GM23338 (cell line): ENCODE measurements around the gene ANO1. TPM values are rescaled to one million over a fixed set of nuclear protein-coding genes. Genes with fewer than 3 reads are reported as not detected.

Source experiments
- POLR2AphosphoS5 ChIP-seq: IDR thresholded peaks from 2 replicates; pipeline ENCODE4 v1.6.1; 2016; ENCODE audit warnings: antibody characterized with exemption, low read depth
- ZNF114 ChIP-seq: fragments of 250-450 bp; sonication (Bioruptor Pico); IDR thresholded peaks from 2 replicates; pipeline ENCODE4 v1.5.0; 2020; ENCODE audit warnings: mild to moderate bottlenecking, moderate library complexity
- ZNF331 ChIP-seq: fragments of 250-450 bp; sonication (Bioruptor Pico); IDR thresholded peaks from 2 replicates; pipeline ENCODE4 v1.5.0; 2020; ENCODE audit warnings: low read depth, mild to moderate bottlenecking, moderate library complexity
- polyA plus RNA-seq: library from polyadenylated mRNA; unstranded; fragments of >200 nt; fragmentation: Nextera tagmentation; extraction: Ambion mirVana; gene quantifications from 2 replicates; pipeline ENCODE4 v1.2.1, GENCODE V29; 2016
- total RNA-seq: library from RNA; depleted of rRNA; stranded (reverse); fragments of >200 nt; shearing (Covaris generic); gene quantifications from 2 replicates; pipeline ENCODE4 v1.2.3, GENCODE V29; 2014
- TF ChIP-seq, protein P1 (sequence below): IDR thresholded peaks from one replicate; pipeline ENCODE4 v1.6.1; 2018; ENCODE audit warnings: antibody characterized with exemption; ENCODE audit not compliant: unreplicated experiment
- TF ChIP-seq, protein P2 (sequence below): fragments of 250-450 bp; sonication (Bioruptor Pico); IDR thresholded peaks from 2 replicates; pipeline ENCODE4 v1.5.0; 2020; ENCODE audit warnings: mild to moderate bottlenecking, moderate library complexity

ANO1 gene
- total and polyA plus RNA-seq, 2 experiments from 2014 or later, result 1.4 to 3.4 TPM

DNA sequence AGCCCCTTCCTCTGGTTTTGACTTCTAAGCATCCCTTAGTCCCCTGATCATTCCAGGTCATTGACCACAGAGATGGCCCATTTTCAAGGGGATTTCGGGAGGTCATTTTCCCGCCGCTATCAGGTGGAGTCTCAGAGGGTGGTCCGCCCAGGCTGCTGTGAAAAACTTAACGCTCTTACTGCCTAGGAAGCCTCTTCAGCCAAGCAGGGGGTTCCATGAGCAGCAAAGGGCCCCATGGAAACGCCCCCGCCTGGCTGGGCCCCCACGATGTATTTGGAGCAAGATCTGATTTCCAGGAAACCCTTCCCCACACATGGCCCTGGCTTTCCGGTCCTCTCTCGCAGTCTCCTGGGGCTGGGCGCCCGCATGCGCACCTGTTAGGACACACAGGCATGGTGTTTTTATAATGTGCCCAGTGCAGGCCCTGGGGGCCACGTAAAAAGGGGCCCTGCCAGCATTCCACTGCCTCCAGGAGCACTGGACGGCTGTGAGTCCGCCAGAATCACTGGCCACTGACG, 32.5 kb downstream of the ANO1 start (continued):
- TF ChIP-seq, protein P1, sequence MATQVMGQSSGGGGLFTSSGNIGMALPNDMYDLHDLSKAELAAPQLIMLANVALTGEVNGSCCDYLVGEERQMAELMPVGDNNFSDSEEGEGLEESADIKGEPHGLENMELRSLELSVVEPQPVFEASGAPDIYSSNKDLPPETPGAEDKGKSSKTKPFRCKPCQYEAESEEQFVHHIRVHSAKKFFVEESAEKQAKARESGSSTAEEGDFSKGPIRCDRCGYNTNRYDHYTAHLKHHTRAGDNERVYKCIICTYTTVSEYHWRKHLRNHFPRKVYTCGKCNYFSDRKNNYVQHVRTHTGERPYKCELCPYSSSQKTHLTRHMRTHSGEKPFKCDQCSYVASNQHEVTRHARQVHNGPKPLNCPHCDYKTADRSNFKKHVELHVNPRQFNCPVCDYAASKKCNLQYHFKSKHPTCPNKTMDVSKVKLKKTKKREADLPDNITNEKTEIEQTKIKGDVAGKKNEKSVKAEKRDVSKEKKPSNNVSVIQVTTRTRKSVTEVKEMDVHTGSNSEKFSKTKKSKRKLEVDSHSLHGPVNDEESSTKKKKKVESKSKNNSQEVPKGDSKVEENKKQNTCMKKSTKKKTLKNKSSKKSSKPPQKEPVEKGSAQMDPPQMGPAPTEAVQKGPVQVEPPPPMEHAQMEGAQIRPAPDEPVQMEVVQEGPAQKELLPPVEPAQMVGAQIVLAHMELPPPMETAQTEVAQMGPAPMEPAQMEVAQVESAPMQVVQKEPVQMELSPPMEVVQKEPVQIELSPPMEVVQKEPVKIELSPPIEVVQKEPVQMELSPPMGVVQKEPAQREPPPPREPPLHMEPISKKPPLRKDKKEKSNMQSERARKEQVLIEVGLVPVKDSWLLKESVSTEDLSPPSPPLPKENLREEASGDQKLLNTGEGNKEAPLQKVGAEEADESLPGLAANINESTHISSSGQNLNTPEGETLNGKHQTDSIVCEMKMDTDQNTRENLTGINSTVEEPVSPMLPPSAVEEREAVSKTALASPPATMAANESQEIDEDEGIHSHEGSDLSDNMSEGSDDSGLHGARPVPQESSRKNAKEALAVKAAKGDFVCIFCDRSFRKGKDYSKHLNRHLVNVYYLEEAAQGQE, result no peak
- TF ChIP-seq ZNF114 (no peak), ZNF331 (no peak), POLR2AphosphoS5 (no peak)
- TF ChIP-seq, protein P2, sequence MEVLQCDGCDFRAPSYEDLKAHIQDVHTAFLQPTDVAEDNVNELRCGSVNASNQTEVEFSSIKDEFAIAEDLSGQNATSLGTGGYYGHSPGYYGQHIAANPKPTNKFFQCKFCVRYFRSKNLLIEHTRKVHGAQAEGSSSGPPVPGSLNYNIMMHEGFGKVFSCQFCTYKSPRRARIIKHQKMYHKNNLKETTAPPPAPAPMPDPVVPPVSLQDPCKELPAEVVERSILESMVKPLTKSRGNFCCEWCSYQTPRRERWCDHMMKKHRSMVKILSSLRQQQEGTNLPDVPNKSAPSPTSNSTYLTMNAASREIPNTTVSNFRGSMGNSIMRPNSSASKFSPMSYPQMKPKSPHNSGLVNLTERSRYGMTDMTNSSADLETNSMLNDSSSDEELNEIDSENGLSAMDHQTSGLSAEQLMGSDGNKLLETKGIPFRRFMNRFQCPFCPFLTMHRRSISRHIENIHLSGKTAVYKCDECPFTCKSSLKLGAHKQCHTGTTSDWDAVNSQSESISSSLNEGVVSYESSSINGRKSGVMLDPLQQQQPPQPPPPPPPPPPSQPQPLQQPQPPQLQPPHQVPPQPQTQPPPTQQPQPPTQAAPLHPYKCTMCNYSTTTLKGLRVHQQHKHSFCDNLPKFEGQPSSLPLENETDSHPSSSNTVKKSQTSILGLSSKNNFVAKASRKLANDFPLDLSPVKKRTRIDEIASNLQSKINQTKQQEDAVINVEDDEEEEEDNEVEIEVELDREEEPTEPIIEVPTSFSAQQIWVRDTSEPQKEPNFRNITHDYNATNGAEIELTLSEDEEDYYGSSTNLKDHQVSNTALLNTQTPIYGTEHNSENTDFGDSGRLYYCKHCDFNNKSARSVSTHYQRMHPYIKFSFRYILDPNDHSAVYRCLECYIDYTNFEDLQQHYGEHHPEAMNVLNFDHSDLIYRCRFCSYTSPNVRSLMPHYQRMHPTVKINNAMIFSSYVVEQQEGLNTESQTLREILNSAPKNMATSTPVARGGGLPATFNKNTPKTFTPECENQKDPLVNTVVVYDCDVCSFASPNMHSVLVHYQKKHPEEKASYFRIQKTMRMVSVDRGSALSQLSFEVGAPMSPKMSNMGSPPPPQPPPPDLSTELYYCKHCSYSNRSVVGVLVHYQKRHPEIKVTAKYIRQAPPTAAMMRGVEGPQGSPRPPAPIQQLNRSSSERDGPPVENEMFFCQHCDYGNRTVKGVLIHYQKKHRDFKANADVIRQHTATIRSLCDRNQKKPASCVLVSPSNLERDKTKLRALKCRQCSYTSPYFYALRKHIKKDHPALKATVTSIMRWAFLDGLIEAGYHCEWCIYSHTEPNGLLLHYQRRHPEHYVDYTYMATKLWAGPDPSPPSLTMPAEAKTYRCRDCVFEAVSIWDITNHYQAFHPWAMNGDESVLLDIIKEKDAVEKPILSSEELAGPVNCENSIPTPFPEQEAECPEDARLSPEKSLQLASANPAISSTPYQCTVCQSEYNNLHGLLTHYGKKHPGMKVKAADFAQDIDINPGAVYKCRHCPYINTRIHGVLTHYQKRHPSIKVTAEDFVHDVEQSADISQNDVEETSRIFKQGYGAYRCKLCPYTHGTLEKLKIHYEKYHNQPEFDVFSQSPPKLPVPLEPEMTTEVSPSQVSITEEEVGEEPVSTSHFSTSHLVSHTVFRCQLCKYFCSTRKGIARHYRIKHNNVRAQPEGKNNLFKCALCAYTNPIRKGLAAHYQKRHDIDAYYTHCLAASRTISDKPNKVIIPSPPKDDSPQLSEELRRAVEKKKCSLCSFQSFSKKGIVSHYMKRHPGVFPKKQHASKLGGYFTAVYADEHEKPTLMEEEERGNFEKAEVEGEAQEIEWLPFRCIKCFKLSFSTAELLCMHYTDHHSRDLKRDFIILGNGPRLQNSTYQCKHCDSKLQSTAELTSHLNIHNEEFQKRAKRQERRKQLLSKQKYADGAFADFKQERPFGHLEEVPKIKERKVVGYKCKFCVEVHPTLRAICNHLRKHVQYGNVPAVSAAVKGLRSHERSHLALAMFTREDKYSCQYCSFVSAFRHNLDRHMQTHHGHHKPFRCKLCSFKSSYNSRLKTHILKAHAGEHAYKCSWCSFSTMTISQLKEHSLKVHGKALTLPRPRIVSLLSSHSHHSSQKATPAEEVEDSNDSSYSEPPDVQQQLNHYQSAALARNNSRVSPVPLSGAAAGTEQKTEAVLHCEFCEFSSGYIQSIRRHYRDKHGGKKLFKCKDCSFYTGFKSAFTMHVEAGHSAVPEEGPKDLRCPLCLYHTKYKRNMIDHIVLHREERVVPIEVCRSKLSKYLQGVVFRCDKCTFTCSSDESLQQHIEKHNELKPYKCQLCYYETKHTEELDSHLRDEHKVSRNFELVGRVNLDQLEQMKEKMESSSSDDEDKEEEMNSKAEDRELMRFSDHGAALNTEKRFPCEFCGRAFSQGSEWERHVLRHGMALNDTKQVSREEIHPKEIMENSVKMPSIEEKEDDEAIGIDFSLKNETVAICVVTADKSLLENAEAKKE (CRISPR knock-in tag), result no peak
